VCaP (cell line): ENCODE measurements around the gene SCAP.
A peak's percentile ranks its signal among the peaks of the same experiment; 100 is the strongest.

Experiments
- H3K27ac ChIP-seq: fragments of 450-650 bp; 2 replicates; pipeline ENCODE4 v1.5.1; 2017
- TF ChIP-seq, protein P1 (sequence below): fragments of 450-650 bp; conservative IDR thresholded peaks from 2 replicates; pipeline ENCODE4 v1.5.1; 2017; ENCODE audit warnings: mild to moderate bottlenecking, moderate library complexity

Gene SCAP

GRCh38 chr3:47399531-47400270, 76.0 kb downstream of the SCAP start:
- no peak overlapping the region for H3K27ac ChIP-seq
- TF ChIP-seq, protein P1, sequence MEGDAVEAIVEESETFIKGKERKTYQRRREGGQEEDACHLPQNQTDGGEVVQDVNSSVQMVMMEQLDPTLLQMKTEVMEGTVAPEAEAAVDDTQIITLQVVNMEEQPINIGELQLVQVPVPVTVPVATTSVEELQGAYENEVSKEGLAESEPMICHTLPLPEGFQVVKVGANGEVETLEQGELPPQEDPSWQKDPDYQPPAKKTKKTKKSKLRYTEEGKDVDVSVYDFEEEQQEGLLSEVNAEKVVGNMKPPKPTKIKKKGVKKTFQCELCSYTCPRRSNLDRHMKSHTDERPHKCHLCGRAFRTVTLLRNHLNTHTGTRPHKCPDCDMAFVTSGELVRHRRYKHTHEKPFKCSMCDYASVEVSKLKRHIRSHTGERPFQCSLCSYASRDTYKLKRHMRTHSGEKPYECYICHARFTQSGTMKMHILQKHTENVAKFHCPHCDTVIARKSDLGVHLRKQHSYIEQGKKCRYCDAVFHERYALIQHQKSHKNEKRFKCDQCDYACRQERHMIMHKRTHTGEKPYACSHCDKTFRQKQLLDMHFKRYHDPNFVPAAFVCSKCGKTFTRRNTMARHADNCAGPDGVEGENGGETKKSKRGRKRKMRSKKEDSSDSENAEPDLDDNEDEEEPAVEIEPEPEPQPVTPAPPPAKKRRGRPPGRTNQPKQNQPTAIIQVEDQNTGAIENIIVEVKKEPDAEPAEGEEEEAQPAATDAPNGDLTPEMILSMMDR: no peak

GRCh38 chr3:47399016-47399415, 76.7 kb downstream of the SCAP start:
- TF ChIP-seq, protein P1: no peak
- no peak overlapping the region for H3K27ac ChIP-seq

GRCh38 chr3:47398228-47398627, 77.5 kb downstream of the SCAP start:
- no peak overlapping the region for H3K27ac ChIP-seq
- TF ChIP-seq, protein P1: no peak

- TF ChIP-seq, protein P1: 0 out of 2 replicates have a peak, but pooled peaks have one; percentile 20
- peak overlapping the region; percentile 94 for H3K27ac ChIP-seq
These were observed 80.9 kb downstream of the SCAP start for GRCh38 chr3:47394881-47395280.

DNA sequence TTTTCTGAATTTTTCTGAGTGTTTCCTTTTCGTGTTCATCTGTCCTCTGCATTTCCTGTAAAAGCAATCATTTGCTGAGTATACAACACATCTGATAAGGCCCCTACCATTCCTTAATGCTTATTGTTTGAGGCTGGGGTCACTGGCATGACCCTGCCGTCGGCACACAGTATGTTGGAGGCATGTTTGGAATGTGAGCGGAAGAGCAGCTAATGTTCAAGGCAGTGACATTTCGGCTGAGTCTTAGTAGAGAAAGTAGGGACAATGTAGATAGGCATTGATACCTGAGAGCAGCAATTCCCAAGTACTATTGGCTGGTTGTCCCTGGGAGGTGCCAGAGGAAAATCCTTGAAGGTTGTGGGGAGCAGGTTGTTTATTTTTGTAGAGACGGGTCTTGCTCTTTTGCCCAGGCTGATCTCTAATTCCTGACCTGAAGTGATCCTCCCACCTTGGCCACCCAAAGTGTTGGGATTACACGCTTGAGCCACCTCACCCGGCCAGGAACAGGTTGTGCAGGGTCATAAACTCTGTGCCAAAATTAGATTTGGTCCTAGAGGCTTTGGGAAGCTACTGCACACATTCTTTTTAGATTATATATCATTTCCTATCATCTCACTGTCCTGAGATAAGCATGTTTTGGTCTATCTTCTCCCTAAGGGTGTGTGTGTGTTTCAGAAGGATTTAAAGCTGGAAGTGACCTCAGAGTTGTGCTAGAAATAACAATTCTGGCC, 81.4 kb downstream of the SCAP start:
- peak overlapping the region; percentile 94 for H3K27ac ChIP-seq
- TF ChIP-seq, protein P1: peak; percentile 61

- TF ChIP-seq, protein P1: no peak
- peak overlapping the region; percentile 94 for H3K27ac ChIP-seq
These were observed 82.8 kb downstream of the SCAP start for GRCh38 chr3:47392933-47393332.

DNA sequence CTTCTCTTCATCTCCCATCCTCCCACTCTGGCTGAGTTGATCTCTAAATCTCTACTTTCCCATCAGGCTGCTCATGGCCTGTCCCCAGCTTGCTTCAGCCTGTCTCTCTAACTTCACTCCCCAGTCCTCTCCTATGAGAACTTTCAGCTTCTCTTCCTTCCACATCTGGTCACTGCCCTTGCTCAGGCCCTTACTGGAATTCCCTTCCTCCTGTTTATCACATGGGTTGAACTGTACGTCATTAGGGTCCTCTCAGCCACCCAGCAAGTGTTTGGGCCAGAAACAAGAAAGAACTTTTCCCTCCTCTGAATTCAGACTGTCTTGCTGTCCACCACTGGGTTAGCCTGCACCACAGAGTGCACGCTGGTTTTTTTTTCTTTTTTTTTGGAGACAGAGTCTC, 89.9 kb downstream of the SCAP start:
- TF ChIP-seq, protein P1: no peak
- peak overlapping the region; percentile 29; the same call in 1 of the 2 replicates for H3K27ac ChIP-seq
